Ovary (tissue), 3 donors: ENCODE results near the gene SMLR1.

Source experiments
- EP300 ChIP-seq: sonication (generic); formaldehyde crosslinking; IDR thresholded peaks from one replicate; pipeline ENCODE4 v1.6.1; 2017; ENCODE audit warnings: antibody characterized with exemption
- POLR2A ChIP-seq: fragments of 450-650 bp; IDR thresholded peaks from one replicate; pipeline ENCODE4 v1.6.1; 2017; ENCODE audit warnings: antibody characterized with exemption, mild to moderate bottlenecking, moderate library complexity
- TF ChIP-seq, protein P1 (sequence below), 3 donors: fragments of 450-650 bp in 2 of 3; fragments of 200-600 bp in 1 of 3; IDR thresholded peaks; one replicate each; pipeline versions ENCODE4 v1.5.1 to v1.8.0; 2016 to 2022; ENCODE audit warnings: antibody characterized with exemption in 3 of 3, mild to moderate bottlenecking in 1 of 3
- donor health status: DM: no; HTN: no; CAD: no.

DNA sequence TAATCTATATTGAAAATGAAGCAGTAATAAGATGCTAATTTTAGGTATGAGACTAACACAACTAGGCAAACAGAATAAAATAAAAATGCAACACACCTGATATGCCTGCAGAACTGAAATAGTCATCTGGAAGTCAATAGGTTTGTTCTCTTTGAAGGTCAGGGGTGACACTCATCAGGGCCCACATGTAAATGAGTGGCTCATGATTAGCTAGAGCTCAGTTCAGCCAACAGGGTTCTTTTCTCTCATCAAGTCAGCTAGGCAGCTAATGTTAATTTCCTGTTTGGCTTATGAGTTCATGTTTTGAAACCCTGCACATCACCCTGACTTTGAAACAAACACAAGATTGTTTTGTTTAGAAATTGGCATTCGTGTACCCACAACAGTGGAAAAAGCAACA, 23.8 kb downstream of the SMLR1 start:
- TF ChIP-seq POLR2A (no peak), EP300 (no peak)
- TF ChIP-seq, protein P1, sequence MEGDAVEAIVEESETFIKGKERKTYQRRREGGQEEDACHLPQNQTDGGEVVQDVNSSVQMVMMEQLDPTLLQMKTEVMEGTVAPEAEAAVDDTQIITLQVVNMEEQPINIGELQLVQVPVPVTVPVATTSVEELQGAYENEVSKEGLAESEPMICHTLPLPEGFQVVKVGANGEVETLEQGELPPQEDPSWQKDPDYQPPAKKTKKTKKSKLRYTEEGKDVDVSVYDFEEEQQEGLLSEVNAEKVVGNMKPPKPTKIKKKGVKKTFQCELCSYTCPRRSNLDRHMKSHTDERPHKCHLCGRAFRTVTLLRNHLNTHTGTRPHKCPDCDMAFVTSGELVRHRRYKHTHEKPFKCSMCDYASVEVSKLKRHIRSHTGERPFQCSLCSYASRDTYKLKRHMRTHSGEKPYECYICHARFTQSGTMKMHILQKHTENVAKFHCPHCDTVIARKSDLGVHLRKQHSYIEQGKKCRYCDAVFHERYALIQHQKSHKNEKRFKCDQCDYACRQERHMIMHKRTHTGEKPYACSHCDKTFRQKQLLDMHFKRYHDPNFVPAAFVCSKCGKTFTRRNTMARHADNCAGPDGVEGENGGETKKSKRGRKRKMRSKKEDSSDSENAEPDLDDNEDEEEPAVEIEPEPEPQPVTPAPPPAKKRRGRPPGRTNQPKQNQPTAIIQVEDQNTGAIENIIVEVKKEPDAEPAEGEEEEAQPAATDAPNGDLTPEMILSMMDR (IDR thresholded peaks at IDR 0.05) = no peak
